NCI-H2171 treated with DMSO at 0.1 percent for 48 hours (cell line): ENCODE measurements around the gene TDRD10.
A peak's percentile ranks its signal among the peaks of the same experiment; 100 is the strongest.
"Not testable (repeated sequence)": the region's sequence is repeated elsewhere in the genome, so short reads cannot be mapped to it uniquely, and the experiment has no call there.

ENCODE experiments used
- DNase-seq: peaks from one replicate; lab custom pipeline; 2025; lab: John Stamatoyannopoulos, UW

TDRD10 gene

DNA sequence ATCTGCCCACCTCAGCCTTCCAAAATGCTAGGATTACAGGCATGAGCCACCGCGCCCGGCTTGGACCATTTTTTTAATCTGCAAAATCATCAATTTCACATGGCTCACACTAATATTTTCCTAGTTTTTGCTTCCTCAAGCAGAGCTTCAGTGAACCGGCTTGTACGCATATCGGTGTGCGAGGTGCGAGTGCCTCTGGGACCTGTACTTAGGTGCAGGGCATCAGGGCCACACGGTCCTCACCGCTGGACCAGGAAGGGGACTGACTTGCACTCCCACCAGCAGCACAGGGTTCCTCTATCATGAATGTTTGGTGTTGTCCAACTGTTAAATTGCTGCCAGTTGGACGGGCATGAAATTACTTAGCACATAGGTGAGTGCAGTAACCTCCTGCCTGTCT is 15.6 kb downstream of the TDRD10 start:
- DNase-seq: no peak

DNA sequence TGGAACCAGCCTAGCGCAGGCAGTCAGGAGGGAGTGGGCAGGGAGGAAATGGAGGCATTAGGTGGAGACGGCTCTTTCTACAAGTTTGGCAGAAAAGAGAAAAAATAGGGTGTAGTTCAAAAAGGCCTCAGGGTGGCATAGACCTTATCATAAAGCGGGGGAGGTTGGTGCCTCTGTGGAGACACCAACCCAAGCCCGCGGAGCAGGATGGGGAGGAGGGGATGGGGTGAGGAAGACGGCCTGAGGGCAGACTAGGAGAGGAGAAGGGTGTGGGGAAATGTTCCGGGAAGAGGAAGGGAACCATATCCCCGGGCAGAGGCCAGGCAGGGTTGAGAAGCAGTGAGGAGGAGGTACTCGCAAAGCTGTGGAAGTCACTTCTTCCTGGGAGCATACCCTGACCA is 17.6 kb downstream of the TDRD10 start:
- no peak for DNase-seq

DNA sequence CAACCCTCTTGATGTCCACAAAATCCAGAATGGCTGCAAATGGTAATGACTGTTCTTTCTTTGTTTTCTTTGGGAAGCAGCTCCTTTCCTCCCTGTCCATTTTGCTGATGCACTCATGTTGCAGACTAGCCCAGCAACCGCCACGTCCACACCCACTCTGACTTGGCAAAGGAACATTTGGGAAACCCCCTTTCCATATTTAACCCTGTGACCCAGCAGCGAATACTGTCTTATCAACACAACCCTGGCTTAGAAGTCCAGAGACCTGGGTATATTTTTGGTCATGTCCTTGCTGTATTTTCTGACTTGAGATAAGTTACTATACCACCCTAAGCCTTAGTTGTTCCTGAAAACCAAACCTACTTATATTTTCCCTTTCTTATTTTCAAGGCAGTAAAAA is 18.3 kb downstream of the TDRD10 start:
- no peak for DNase-seq

DNA sequence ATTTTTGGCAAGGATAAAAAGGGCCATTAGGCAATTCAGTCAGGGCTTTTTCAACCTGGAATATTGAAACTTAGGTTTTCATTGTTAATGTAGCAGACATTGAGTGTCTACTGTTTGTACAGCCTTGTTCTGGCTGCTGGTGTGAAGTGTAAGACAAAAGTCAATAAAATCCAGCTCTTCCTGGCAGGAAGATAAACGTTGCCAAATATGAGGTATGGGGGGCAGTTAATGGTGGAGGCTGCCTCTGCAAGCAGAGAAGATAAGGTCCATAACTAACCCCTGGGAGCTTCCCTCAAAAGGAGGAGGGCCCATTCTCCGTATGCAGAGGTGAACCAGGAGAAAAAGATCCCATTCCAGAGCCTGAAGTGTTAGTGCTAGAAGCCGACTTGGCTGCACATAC is 19.7 kb downstream of the TDRD10 start:
- no peak for DNase-seq

DNA sequence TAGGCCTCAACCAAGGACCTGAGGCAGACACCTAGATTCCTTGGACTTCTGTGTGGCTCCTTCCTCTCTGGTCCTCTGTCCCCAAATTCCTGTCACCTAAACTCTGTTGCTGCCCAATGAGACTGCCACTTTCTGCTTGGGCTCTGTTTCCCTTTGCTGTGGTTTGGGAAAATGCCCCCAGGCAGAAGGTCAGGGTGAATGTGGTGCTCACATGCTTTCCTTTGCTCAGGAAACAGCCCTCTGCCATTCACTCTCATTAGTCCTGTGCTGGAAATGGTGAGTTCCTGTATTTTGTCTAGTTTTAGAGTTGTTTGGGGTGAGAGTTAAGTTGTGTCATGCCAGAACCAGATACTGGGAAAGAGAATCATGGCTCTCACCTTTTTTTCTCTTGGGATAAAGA is 22.9 kb downstream of the TDRD10 start:
- no peak for DNase-seq

DNA sequence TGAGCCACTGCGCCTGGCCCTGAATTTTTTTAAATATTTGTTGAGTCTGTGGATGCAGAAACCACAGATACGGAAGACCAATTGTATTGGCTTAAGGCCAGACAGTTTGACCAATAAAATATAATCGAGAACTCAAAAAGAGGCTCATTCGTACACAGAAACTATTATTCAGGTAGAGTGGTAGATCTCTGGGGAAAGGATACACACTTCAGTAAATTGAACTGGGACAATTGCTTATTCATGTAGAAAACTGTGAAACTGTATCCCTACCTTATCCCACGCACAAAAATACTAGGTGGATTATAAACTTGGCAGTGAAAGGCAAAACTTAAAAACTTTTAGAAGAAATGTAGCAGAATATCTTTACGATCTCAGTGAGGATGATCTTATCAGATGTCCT is 25.2 kb downstream of the TDRD10 start:
- DNase-seq: peak; percentile 25

DNA sequence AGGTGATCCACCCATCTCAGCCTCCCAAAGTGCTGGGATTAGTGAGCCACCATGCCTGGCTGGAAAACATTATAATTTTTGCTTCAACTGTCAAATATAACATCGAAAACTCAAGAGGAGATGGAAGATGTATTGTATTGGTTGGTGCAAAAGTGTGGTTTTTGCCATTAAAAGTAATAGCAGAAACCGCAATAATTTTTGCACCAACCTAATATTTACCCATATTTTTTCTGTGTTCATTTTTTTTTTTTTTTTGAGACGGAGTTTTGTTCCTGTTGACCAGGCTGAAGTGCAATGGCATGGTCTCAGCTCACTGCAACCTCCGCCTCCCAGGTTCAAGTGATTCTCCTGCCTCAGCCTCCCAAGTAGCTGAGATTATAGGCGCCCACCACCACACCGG is 27.3 kb downstream of the TDRD10 start:
- no peak for DNase-seq

DNA sequence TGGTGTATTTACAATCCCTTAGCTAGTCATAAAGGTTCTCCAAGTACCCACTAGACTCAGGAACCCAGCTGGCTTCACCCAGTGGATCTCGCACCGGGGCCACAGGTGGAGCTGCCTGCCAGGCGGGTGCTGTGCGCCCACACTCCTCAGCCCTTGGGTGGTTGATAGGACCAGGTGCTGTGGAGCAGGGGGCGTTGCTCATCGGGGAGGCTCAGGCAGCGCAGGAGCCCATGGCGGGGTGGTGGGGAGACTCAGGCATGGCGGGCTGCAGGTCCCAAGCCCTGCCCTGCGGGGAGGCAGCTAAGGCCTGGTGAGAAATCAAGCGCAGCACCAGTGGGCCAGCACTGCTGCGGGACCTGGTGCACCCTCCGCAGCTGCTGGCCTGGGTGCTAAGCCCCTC is 29.9 kb downstream of the TDRD10 start:
- not testable (repeated sequence) for DNase-seq

DNA sequence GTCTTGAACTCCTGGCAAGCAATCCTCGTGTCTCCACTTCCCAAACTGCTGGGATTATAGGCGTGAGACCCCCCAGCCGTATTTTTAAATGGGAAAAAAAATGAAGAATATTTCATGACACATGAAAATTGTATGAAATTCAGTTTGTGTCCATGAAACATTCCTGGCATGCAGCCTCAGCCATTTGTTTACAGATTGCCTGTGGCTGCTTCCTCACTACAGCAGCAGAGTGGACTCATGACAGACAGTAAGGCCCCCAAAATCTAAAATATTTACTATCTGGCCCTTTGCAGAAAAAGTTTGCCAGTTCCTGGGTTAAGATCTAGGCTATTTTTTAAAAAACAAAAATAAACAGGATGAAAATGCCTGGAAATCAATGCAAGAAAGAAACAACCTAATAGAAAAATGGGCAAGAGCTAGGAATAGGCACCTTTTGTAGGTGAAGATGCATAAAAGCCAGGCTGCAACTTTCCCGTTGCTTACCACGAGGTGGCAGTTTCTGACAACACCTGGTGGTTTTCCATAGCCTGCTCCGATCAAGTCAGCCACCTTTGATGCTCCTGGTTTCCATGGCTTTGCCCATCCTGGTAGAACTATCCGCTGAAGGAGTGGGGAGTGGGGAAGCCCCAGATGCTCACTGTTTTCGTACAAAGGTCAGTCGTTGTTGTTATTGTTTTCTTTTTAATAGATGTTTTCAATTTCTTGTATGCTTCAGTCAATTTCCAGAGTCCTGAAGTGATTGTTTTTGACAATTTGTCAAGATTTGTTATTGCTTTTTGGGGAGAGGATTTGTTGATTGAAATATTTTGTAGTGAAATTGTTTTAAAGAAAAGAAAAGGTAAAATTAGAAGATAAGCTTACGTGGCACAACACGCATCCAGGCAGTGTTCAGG is 32.2 kb downstream of the TDRD10 start:
- peak; percentile 83 for DNase-seq

DNA sequence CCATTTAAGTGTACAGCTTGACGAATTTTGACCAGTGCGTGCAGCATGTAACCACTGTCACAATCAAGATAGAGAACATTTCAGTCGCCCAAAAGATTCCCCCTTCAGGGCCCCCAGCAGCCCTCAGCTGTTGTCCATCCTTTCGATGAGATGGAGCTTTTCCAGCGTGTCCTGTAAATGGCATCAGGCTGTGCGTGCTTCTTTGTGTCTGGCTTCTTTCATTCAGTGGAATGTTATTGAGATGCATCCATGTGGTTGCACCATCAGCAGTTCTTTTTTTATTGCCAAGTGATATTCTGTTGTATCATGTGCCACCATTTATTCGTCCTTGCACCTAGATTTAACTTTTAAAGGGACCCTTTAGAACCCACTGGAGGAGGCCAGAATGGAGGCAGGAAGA is 34.6 kb downstream of the TDRD10 start:
- DNase-seq: no peak

DNA sequence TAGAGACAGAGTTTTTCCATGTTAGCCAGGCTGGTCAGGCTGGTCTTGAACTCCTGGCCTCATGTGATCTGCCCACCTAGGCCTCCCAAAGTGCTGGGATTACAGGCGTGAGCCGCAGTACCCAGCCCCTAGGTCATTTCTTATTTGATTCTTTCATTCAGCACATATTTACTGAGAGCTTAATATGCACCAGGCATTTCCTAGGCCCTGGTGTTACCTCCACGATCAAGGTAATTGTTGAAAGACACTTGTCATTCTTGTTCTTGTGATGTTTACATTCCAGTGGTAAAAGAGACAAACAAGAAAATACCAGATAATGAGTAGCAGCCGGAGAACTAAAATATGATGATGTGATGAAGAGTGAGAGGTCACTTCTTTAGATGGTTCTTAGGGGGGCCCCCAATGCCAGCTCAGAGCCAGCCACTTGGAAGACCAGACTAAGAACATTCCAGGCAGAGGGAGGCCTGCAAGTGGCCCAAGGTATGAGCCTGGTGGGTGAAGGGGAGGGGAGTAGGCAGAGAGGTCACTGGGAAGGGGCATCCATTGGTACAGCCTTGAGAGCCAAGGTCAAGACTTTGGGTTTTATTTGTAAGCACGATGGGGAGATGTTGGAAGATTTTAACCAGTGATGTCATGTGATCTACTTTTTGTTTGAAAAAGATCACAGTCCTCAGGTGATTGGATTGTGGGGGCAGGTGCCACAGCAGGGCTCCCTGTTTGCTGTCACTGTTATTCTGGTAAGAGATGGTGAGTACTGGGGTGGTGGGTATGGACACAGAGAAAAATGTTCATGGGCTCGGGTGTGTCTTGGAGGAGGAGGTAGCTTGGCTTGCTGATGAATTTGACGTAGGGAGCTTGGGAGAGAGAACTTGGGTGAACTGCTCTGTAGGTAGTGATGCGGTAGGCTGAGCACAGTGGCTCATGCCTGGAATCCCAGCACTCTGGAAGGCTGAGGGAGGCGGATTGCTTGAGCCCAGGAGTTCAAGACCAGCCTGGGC is 37.8 kb downstream of the TDRD10 start:
- DNase-seq: no peak

DNA sequence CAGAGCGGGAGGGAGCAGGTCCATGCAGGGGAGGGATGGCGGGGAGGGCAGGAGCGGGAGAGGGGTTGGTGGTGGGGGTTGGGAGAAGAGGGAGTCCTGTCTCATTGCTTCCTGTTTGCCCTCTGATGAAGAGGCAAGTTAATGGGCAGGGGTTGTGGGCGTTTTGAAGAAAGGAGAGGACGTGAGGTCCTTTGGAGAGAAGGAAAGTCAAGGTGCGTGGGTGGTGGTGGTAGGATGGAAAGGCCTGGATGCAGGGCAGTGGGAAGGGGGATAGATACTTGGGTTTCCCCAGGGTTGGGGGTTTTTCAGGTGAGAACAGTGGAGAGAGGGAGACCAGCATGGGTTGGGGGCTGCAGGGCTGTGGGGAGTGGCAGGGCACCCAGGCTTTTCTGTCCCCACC is 39.2 kb downstream of the TDRD10 start:
- no peak for DNase-seq

DNA sequence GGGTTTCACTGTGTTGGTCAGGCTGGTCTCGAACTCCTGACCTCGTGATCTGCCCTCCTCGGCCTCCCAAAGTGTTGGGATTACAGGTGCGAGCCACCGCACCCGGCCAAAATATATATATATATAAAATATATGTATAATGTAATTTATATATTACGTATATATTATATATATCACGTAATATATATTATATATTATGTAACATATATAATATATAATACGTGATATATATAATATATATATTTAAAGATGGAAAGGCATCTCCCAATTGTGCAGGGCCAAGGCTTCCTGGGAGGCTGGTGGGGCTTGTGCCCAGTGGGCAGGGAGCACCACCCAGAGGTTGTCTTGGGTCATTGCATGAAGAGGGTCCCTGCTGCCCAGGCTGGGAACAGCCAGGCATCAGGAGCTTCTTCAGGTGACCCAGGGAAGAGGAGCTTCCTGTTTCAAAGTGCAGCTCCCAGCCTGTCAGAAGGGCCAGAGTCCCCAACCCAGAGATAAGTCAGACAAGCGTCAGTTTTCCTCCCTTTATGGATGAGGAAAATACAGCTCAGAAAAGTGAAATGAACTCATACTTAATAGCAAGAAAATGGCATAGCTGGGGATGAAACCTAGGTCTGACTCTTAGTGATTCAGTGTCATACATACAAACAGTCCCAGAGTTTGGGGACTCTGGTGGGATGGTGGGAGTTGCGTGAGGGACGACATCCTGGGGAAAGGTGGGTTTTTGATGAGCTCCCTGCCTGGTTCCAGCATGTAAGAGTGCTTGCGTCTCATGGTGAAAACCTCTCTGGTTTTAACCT is 44.4 kb downstream of the TDRD10 start:
- peak; percentile 45 for DNase-seq

DNA sequence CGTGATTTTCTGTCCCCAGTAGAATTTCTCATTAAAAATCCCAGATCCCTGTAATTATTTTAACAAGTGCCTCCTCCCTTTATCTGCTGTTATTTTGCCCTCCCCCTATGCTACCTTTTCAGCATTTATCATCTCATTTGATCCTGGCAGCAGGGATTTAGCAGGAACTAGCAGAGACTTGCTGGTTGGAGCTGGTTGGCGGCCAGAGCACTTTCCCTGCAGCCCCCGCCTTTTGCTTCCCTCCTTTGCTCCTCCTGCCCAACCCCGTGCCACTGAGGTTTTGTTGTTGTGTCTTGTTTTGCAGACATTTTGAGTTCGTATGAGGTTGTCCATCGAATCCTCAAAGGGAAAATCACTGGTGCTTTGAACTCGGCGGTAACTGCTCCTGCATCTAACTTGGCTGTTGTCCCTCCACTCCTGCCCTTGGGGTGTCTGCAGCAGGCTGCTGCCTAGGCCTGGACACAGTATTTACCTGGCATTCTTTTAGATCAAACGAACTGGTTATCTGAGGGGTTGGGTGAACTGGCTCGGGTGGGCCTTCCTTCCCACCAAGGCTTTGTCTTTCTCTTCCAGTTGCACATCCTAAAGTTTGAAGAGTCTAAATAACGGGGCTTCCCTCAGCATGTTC is 45.2 kb downstream of the TDRD10 start:
- DNase-seq: no peak

DNA sequence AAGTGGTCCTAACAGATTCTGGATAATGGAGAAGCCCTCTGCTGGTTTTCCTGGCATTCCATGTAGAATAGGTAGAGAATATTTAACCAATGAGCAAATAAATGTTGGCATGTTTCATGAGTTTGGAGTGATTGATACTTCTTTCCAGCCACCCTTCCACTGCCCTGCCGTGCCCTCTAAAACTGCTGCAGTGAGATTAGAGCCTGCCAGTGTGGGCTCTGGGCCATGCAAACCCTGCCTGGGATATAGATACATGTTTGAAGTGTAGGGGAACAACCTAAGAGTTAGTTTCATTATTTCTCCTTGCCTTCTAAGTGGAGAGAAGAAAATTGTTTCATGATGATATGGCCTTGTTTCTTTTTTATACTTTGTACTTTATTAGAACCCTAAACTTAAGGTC is 46.0 kb downstream of the TDRD10 start:
- no peak for DNase-seq

DNA sequence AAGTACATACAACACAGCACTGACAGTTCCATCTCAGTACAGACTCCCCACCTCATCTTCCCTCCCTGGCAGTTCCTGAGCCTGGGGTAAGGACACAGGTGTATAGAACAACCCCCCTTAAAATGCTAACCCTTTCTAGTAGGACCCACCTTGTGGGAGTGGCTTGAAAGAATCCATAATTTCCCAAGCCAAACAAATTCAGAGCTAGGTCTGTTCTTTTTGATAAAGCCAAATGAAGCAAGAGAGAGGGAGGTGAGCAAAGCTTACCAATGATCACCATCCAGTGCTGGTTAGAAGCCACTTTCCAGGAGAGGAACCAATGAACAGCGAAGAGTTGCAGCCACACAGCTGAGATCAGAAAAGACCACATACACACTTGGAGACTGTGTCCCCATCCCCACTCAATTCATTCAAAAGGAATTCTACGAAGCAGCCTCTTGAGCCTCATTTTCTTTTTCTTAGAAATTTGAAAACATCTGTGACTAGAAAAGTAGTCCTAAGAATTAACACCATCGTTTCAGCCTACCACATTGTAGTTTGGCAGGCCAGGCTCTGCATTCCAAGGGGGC is 47.3 kb downstream of the TDRD10 start:
- no peak for DNase-seq

DNA sequence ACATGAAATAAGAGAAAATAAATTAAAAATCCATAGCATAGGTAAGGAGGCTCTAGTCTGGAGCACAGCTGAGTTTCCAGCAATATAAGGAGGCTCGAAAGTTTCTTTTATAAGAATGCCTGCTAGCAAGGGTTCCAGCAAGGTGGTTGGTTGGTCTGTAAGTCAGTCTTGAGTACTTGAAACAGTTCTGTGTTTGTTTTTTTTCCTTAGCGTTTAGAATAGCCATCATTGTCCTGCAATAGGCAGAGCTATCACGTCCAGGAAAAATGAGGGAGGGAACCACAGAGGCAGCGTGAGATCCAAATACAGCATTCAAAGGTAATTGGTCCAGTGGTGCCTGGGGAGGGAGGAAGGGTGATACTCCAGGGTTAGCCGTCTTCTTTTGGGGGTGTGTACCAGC is 48.1 kb downstream of the TDRD10 start:
- DNase-seq: no peak

DNA sequence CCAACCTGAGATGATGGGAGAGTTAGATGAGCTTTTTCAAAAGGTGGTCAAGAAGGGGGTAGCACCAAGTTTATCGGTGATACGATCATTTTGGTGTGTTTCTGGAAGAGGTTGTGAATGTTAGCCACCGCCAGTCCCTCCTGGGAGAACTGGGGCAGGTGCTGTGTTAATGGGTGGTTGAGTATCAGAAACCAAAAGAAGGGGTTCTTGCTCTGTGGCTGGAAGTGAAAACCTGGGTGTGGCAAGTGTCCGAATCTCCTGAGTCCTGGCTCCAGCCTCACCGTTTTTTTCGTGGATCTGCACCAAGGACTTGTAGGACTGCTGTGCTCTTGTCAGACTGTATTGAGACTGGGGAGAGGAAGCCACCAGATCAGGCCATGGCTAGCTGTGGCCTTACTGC is 48.6 kb downstream of the TDRD10 start:
- no peak for DNase-seq

DNA sequence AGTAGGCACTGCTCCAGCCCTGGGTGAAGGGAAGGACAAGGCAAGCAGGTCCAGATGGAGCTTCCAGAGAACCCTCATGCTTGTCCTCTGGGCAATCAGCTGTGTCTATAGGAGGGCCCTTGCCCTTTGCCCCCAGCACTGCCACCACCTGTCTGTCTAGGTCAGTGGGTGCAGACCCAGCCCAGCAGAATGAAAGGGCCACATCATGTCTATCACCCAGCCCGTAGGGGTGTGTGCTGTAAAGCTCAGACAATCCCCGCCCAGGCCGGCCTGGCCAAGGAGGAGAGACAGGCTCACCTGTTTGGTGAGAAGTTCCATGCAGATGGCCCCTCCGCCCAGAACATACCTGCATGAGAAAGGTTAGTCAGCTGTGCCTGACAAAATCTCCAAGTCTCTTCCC is 49.5 kb downstream of the TDRD10 start:
- DNase-seq: no peak

DNA sequence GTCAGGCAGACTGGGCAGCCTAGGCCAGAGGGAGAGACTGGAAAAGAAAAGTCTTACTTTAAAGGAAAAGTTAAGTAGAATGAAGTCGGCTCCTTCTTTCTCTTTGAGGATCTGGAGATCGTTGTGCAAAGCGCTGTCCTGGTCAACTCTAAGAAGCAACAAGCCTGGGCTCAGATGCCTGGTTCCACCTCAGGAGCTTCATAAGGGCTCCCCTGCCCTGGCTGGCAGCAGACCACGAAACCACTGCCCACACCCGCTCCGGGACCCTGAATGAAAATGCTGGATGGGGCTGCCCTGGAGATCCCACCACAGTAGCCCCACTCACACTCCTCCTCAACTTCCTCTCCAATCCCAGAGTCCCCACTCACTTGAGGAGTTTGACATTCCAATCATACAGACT is 50.0 kb downstream of the TDRD10 start:
- DNase-seq: no peak
